Germinal center (tissue), 1 donor: ENCODE results near the gene NECAB3.

Source experiments
- DNase-seq: peaks from one replicate; pipeline ENCODE4 v3.0.0; 2012; ENCODE audit warnings: mixed read lengths, low spot score

Gene NECAB3

DNA sequence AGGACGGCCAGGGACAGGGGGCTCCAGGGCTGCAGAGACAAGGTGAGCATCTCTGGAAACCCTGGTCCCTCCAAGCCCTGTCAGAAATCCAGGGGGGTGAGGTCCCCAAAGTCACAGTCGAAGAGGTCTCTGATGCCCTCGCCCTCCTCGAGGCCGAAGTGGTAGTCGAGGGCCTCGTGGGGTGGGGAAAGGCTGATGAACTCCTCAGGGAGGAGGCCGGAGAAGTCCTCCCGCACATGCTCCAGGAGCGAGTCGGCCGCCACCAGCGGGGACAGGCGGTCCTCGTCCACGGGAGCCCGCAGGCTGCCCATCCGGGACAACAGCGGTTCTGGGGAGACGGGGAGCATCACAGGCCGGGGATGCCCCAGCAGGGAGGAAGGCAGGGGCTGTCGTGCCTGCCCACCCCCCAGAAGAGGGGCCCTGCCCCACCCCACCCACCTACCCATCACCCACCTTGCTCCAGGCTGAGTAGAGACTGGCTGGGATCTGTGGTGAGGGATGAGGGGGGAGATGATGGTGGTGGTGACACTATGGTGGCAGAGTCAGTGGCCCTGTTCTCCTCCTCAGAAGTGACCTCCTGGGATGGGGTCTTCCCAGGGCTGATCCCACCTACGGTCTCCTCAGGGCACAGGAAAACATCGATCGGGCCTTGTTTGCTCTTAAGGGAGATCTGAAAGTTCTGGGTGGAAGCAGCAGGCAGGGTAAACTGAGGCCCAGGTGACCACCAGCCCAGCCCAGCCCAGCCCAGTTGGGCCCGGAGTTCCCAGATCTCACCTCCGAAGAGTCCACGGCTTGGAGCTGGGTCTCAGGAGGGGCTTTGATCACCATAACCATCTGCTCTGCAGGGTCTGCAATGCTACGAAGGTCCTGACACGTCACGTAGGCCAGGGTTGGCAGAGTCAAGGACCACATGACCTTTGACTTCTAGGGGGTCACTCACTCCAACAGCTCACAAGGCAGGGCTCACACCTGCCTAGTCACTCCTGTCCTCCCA, 2.7 kb upstream of the NECAB3 start:
- DNase-seq = peak; percentile 1

GRCh38 chr20:33676121-33676520, 1.9 kb upstream of the NECAB3 start:
- peak; percentile 3 for DNase-seq

- no peak for DNase-seq
Measured at GRCh38 chr20:33675136-33675959, 1.1 kb upstream of the NECAB3 start.

DNA sequence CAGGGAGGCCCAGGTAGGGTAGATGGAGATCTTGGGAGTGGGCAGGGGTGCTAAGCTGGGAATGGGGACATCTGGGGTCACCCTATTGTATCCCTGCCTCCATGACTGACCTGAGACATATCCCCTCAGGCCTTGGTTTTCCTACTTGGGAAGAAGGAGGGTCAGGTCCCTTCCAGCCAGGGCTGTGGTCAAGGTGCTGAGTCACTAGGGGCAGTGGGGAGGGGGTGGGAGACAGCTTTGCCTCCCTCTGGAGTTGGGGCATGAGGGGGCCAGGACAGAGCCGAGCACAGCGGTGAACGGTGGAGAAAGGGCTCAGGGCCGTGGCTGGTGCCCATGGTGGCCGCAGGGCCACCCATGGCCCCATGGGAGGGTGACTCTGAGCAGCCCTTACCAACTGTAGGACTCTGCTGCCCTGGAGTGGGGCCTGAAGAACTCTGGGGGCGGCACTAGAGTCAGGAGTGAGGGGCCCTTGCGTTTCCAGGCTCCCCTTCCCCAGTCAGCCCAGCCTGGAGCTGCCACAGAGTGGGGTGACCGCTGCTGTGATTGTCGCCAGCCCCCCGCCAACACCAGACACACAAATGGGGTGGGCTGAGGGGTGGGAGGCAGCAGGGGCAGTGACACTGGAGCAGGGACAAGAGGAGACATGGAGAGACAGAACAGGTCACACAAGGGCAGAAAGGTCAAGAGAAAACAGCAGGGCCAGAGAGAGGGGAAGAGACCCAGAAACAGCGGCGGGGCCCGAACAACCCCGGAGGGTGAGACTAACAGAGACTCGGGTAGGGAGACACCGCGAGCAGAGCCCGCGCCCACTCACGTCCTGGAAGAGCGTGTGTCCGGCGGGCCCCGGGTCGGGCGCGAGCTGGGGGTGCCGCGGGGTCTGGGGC, 576 bp downstream of the NECAB3 start:
- no peak for DNase-seq

DNA sequence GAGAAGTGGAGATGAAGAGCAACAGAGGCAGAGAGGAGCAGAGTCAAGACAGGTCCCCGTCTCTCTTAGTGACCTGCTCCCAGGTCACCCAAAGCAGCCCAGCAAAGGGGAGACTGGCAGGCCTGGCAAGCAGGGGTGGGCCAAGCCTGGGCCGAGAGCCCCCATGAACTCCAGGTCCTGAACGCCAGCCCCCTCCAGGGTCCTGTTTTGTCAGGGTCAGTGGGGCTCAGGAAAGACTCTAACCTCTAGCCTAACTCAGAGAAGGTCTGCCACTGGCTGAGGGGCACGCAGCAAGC, 1.2 kb downstream of the NECAB3 start:
- DNase-seq = no peak

- DNase-seq = no peak
Measured at GRCh38 chr20:33672426-33673113, 1.7 kb downstream of the NECAB3 start.

DNA sequence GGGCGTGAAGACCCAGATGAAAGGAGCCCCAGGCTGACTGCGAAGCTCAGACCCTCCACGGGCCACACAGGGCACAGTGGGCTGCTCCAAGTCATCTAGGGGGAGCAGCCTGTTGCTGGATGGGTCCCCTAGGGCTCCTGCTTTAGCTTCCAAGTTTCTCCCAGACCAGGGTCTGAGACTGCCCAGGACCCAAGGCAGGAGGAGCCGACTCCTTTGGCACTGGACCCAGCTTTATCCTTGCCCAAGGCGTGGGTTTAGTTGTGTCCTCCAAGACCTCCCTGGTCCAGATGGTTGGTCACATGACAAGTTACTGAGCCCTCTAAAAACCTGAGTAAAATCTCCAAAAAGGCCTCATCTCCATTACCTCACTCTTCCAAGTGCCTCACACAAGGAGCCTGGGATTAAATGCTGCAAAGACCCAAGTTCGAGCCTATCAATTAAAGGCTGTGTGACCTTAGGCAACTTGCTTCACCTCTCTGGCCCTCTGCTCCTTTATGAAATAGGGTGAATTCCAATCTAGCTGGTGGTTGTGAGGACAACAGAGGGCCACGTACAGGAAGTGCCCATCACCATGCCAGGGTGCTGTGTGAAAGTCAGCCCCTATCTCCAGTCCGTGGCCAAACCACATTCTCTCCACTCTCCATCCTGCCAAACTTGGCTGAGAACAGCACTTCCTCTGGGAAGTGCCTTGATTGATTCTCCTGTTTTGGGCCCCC, 2.5 kb downstream of the NECAB3 start:
- DNase-seq = no peak

- DNase-seq = no peak
Measured at GRCh38 chr20:33670715-33671499, 3.3 kb downstream of the NECAB3 start.

DNA sequence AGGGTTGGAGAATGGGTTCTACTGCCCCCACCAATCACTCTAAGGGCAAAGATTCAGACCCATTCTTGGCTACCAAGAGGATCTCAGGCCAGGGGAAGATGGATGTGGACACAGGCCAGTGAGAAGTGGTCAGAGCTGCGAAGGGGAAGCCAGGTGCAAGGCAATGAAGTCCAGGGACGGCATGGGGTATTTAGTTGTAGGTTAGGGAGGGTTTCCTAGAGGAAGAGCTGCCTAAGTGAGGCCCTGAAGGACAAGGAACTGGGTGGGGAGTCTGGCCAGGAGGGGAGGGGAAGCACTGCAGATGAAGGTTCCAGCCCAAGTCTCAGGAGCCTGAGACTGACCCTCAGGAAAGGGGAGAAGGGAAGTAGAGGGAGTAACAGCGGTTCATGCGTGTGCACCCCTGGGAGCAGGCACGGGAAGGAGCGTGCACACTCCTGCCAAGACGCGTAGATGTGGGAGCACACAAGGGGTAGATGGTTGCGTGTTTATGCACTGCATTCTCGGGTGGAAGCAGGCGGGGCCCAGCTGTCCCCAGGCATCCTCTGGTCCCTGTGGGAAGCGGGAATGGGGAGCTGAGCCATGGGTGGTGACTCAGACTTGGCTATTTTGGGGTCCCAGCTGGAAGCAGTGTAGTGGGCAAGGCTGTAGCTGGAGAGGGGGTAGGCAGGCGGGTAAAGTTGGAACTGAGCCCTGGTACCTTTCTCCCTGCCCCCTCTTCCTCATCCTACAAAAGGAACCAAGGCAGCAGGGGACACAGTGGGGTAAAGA, 4.2 kb downstream of the NECAB3 start:
- no peak for DNase-seq

DNA sequence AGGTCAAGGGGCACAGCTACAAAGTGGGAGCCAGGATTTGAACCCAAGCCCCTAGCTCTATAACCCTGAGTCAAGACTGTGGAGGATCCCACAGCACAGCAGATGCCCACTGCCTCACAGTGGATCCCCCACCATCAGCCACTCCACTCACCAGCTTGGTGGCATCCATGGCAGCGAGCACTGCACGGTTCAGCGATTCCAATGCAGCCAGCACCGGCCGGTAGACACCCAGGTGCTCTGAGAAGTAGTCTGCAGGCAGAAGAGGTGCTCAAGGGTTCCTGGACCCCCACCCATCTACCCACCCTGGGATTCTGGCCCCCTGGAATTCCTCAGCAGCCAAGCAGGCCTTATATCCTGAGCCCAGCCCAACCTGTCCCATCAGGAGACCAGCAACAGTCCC, 5.0 kb downstream of the NECAB3 start:
- no peak for DNase-seq

- DNase-seq = no peak
Measured at GRCh38 chr20:33668466-33669155, 5.6 kb downstream of the NECAB3 start.

- DNase-seq = peak; percentile 84
Measured at GRCh38 chr20:33667676-33668465, 6.4 kb downstream of the NECAB3 start.

GRCh38 chr20:33667245-33667675, 7.0 kb downstream of the NECAB3 start:
- DNase-seq = peak; percentile 28

GRCh38 chr20:33666293-33667244, 7.7 kb downstream of the NECAB3 start, which contains the start of gene ACTL10:
Gene ACTL10, plus strand, starts transcription at chr20:33666943. Its CDS starts 555 bp downstream, at chr20:33667498.
- DNase-seq = peak; percentile 89

DNA sequence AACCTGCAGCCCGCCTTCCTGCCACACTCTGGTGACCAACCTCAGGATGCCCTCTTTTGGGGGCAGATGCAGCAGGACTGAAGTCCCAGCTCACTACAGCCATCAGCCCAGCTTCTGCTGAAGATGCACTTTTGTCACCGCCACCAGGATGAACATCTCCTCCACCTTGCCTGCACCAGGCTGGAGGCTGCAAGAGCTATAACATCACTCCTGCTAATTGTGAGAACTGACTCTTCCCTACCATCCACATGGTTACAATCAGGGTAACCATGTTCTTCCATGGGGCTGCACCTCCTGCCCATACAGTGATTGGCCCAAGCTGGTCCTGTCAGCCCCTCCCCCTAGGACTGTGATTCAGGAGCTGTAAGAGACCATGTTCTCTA, 9.5 kb downstream of the NECAB3 start:
- no peak for DNase-seq

- DNase-seq = no peak
Measured at GRCh38 chr20:33664085-33664761, 10.0 kb downstream of the NECAB3 start.
